HG03442 (cell line): Measurements from ENCODE around the gene ATXN10.
"Not testable (repeated sequence)": the region's sequence is repeated elsewhere in the genome, so short reads cannot be mapped to it uniquely, and the experiment has no call there.

Experiments
- ATAC-seq: cut with Tn5 transposase; IDR thresholded peaks from one replicate; pipeline ENCODE4 v1.9.1; 2021; ENCODE audit warnings: mild to moderate bottlenecking, moderate library complexity; ENCODE audit not compliant: unreplicated experiment

The ATXN10 gene

DNA sequence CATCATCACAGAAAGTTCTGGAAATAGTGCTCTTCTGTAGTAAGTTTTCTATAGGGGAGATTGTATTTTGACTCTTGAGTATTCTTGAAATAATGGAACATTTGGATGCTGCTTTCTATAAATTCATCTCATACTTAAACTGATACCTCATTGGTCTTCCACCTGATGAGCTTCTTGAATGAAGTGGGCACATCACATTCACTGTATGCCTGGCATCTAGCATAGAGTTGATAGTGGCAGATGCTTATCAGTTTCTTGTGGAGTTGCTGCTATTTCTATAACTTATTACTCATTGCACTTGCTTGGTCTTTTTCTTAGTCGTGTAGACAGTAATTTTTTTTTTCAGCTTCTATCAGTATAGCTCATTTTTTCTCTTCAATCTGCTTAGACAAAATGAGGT is 5.4 kb downstream of the ATXN10 start:
- no peak for ATAC-seq

DNA sequence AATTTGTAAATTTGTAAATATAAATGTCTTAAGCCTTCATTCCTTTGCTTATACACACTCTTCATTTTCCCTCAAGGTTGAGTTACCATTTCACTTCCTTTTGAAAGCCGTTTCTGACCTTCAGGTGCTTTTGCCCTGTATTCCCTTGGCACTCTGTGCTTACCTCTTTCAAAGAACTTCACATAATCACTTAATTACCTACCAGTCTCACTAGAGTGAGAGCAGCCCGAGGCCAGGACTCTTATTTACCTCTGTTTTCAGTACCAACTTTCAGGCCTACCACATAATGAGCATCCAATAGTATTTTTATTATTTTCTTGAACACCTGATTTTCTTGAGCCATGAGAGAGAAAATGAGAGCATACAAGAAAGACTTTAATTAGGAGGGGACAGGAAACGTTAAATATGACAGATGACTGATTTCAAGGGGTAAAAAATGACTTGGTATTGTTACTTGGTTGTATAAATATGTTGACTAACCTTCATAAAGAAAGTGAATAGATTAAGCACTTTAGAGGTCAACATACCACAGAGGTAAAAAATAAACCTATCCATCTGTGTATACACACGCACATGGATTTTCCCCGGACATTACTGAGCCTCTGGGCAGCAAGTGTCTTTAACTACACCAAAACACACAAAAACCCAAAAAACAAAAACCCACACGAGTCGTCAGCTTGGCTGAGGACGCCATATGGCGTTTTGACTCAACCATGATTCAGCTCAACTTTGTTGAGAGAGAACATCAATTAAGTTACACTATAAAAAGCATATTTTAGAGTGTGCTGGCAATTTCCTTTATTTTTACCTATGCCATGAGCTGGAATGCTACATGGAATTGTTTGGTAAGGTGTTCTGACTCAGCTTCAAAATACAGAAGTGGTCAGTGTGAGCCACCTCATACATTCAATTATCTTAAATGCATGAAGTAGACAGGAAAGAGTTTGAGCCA is 7.6 kb downstream of the ATXN10 start:
- no peak for ATAC-seq

DNA sequence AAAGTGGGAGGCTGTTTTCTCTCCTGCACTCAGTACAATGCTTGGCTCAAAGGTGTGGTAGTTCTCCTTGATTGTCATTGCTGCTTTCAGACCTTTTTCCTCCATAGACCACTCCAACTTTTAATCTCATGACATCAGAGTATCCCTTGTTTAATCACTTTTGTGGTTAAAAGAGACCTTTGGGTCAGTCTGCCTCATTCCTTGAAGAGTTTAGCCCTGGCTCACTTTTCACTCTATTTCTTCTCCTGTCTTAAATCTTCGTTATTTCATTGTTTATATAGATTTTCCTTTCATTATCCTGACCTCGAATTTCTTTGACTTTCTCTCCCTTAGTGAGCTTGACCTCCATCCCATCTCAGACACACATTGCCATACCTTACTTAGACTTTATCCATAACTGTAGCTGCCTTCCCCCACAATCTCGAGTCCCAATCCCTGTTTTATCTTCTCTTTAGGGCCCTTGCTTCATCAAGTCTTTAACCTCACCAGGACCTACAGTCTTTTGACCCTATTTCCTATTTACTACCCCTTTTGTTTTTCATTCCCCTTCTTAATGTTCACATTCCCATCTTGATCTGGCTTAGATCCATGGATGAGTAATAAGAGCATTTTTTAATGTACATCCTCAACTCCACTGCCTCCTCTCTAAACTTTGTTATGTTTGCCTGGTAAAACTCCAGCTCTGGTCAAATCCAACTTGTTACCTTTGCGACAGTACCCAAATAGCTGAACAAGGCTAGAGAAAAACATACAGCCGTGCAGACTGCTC is 9.5 kb downstream of the ATXN10 start:
- ATAC-seq, result no peak

DNA sequence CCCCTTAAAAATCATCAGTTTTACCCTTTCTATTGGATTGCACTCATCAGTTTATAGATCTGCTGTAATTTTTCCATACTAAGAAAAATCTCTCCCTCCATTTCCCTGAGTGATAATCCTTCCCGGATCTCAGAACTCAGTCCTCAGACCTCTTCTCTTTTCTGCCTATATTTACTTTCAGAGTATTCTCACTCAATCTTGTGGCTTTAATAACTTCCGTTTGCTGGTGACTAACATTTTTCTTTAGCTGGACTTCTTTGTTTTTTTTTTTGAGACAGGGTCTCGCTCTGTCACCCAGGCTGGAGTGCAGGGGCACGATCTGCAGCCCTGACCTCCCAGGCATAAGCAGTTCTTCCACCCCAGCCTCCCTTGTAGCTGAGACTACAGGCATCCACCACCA is 10.4 kb downstream of the ATXN10 start:
- no peak for ATAC-seq

DNA sequence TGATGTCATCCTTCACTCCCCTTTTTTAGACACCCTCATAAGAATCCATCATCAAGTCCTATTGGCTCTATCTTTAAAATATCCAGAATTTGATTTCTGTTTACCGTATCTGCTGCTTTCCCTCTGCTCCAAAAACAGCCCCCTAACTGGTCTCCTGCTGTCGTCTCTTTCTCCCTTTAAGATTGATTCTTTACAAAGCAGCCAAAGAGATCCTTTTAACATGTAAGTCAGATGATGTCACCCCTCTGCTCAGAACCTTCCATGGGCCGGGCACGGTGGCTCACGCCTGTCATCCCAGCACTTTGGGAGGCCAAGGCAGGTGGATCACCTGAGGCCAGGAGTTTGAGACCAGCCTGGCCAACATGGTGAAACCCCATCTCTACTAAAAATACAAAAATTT is 11.1 kb downstream of the ATXN10 start:
- not testable (repeated sequence) for ATAC-seq

DNA sequence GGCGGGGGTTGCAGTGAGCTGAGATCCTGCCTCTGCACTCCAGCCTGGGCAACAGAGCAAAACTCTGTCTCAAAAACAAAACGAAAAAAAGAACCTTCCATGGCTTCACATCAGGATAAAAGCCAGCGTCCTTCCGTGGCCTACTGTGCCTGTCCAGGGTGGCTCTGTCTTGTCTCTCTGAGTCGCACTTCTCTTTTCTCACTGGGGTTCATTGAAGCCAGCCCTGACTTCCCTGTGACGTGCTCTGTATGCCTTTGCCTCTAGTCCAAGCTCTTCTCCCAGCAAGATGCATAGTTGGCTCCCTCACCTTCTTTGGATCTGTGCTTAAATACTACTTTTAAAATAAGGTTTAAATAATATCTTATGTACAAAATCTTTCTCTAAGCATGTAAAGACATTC is 11.6 kb downstream of the ATXN10 start:
- ATAC-seq, result no peak

DNA sequence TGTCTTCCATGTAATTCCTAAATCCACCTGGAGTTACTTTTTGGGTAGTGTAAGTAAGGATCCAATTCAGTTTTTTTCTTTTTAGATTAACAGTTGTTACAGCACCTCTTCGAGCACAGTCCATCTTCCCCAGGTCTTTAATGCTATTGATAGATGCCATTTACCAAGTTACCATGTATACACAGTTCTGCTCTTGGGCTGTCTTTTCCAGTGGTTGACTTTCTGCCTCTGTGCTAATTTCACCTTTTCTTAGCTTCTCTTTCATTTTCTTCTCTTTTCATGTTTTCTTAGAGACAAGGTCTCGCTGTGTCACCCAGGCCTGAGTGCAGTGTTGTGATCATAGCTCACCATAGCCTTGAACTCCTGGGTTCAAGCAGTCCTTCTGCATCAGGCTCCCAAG is 12.0 kb downstream of the ATXN10 start:
- ATAC-seq, result no peak

DNA sequence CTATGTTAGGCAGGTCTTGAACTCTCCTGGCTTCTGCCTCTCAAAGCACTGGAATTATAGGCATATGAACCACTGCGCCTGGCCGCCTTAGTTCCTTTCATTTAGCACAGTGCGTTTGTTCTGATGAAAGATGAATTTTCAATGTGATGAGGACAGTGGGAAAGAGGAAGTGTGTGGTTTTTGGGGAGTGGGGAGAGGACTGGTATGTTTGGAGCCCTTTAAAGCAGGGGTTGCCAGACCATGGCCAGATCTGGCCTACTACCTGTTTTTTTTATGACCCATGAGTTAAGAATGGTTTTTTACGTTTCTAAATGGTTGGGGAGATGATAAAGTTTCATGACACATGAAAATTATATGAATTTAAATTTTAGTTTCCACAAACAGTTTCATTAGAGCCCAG is 12.5 kb downstream of the ATXN10 start:
- no peak for ATAC-seq

DNA sequence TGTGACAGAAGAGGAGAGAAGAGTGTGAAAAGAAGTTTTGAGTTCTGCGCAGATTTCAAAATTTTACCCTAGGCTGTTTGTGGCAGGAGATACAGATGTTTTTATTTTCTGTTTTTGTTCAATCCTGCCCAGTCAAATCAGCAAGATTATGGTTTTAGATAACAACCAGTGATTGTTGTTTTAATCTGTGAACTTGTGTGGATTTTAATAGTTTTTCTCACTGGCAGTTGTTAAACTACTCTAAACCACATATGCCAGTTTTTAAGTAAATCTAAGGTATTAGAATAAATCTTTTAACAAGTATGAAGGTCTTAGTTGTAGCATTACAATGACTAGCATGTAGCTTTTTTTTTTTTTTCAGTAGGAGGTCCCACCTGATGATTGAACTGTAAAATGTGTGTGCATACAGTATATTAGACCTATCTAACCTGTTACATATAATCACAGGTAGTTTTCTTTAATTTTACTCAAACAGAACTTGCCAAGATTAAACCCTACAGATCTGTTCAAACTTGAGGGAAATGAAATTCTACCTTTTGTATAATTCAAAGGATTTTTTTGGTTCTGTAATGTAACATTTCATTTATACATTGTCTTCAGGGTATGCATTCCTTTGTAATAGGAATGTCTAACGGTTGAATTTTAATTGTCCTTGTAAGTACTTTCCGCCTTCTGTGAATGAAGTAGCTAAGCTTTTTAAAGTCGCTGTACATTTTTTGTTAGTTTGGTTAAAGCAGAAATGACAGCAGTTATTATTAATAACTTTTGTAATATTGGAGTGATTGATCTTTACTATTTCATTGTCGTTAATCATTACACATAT is 13.3 kb downstream of the ATXN10 start:
- no peak for ATAC-seq

DNA sequence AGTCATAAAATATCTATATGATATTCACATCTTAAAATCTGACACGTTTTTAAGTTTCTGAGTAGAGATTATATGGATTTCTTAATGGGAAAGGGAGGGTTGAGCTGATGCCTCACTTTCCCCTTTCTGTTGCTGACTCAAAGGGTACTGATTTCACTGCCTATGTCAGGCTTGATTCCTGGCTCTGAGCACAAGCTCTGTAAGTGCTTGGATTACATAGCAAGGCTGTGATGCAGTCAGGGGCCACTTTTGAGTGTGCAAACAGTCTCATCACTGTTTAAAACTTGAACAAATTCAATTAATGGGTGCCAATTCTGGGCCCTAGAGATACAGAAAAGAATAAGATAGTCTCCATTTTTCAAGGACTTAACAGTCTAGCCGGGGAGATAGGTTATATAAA is 14.4 kb downstream of the ATXN10 start:
- ATAC-seq, result no peak

DNA sequence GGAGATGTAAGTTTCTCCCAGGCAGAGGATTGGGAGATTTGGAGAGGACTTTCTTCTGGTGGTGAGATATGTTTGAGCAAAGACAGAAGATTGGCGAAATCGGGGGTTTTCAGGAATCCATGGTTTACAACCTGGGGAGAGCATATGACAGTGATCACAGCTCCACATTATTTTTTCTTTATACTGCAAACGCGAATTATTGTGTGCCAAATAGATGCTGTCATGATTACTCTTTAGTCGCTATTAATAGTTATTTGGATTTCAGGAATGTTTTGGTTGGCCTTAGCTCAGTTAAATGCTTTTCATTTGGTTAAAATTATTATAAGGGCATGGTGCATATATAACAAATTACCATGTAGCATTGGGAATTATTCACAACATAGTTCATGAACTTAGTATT is 15.2 kb downstream of the ATXN10 start:
- no peak for ATAC-seq

DNA sequence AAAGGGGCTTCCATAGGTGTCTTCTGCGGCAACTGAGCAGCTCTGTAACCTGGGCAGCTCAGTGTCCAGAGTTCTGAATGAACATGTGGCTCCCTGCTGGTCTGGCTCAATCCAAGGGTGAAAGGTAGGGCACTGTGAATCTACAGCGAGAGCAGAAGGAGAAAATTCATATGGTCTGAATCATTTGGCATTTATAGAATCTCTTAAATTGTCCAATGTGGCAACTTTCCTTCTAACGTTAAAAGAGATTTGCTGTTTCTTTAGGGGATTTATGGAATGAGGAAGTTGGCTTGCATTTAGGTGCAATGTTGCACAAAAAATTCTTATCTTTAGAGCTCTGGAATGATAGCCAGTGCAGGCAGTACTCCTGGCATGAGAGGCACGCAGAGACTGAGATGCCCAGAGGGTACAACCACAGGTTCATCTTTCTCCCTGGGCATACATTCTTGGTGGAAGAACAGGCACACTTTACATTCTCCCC is 17.0 kb downstream of the ATXN10 start:
- no peak for ATAC-seq

DNA sequence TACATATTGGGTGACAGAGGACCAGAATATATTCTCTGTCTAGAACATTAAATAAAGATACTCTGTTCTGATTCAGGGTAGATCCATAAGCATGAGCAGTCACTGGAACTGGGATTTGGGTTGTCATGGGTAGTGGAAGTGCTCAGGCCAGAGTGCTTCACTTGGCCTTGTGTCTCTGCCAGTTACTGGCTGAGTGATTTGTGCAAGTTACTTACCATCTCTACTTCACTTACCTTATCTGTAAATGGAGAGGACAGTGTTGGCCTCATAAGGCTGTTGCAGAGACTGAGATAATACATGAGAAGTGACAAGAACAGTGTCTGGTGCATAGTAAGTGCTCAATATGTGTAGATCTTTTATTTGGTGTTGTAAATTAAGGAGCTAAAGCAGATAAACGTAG is 17.6 kb downstream of the ATXN10 start:
- ATAC-seq, result no peak

DNA sequence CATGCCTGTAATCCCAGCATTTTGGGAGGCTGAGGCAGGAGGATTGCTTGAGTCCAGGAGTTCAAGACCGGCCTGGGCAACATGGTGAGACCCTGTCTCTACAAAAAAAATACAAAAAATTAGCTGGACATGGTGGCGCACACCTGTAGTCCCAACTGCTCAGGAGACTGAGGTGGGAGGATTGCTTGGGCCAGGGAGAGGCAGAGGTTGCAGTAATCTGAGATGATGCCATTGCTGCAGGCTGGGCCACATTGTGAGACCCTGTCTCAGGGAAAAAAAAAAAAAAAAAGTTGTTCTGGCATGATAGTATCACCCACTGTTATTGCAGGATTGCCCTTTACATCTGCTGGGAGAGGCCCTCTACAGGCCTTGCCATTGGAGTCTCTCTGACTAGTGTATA is 18.4 kb downstream of the ATXN10 start:
- no peak for ATAC-seq

DNA sequence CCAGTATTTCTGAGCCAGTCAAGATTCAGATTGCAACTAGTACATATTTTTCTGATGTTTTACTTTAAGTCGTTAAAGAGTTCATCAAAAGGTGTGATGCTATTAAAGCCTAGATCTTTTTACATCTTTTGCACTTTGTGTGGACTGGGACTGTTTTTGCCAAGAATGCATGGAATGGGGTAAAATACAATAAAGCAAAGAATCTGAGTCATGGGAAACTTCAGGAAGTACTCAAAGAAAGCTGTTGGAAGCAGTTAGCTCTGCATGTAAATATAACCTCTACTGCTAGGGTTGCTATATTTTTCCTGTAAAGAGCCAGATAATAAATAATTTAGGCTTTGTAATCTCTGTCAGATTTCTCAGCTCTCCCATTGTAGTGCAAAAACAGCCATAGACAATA is 20.9 kb downstream of the ATXN10 start:
- no peak for ATAC-seq

DNA sequence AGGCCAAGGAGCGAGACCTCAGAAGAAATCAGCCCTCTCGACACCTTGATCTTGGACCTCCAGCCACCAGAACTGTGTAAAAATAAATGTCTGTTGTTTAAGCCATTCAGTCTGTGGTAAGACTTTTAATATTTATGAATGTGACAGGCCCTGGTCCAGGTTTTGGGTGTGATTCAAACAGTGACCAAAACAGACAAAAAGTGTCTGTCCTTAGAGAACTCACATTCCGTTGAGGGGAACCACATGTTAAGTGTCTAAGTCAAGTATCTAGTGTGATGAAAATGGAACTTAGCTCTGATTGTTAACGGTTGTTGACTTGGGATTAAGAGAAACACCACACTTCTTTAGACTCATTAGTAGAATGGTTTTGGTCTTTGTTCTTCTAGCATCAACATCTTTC is 22.2 kb downstream of the ATXN10 start:
- no peak for ATAC-seq

DNA sequence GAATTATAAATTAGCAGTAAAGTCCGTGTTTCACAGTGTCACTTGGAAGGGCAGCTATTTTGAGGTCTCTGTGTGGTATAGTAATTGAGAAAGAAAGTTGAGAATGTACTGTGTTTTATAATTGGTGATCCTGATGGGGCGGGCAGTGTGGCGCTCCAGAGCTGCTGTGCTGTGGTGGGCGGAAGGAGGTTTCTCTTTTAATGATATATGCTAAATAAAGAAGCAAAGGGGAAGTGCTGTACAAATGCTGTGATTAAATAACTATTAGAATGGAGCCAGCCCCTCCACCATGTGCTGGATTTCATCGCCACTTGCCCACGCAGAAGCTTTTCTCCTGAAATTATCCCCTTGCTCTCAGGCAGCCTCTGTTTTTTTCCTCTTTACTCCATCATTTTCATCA is 24.6 kb downstream of the ATXN10 start:
- no peak for ATAC-seq

DNA sequence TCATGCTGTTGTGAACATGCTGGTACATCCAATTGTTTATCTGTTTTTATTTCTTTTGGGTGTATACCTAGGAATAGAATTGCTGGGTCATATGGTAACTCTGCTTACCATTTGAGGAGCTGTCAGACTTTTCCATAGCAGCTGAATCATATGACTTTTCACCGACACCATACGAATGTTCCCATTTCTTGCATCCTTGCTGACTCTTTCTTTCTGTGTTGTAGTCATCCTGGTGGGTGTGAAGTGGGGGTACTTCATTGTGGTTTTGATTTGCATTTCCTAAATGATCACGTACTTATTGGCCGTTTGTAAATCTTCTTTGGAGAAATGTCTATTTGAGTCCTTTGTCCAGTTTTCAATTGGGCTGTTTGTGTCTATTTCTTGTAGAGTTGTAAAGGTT is 26.5 kb downstream of the ATXN10 start:
- no peak for ATAC-seq

DNA sequence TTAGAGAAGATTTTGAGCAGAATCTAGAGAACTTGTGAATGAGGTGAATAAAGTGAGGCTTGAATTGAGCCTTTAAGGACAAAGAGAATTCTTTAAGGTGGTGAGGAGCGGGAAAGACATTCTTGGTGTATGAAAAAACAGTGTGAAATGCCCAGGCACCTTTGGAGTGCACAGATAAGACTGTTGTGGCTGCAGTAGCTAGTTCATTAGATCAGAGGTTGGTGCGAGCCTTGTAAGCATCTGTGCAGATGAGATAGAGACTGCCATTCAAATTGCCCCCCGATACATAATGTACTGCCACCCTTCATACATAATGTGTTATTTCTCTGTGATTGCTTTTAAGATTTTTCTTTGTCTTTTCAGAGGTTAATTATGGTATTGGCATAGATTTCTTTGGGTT is 31.3 kb downstream of the ATXN10 start:
- ATAC-seq, result no peak

DNA sequence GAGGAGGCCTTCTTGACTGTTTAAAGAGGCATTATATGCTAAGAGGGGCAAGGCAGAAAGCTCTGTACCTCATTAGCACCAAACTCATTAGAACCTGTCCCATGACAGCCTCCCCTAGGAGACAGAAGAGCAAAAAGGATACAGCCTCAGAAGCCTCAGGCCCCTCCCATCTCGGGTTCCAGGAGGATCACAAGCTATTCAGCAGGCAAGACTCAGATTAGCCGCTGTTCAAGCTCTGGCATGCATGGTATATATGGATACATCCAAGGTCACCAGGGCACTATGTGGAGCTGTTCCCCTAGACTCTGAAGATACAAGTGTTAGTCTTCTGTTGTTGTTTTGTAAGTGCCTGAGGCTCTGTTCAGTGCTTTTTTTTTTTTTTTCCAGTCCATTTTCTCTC is 32.1 kb downstream of the ATXN10 start:
- no peak for ATAC-seq

DNA sequence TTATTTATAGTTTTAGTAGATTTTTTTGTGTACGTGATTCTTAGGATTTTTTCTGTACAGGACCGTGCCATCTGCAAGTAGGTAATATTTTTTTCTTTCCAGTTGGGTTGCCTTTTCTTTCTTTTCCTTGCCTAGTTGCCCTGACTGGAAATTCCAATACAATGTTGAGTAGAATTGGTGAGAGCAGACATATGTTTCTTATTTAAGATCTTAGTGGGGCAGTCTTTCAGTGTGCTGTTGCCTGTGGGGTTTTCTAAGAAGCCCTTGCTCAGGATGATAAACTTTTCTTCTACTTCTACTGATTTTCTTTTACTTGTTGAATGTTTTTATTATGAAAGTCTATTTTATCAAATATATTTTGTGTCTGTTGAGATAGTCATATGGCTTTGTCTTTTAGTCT is 33.0 kb downstream of the ATXN10 start:
- ATAC-seq, result no peak
